ENCODE results near the gene AIF1. TPM values are rescaled to one million over a fixed set of nuclear protein-coding genes. Genes with fewer than 3 reads are reported as not detected.

AIF1 gene
- polyA plus RNA-seq, 1 experiment = not detected

- Histone ChIP-seq H3K4me3 (ENCODE audit: low read depth, low read length) (no peak overlapping the region), H3K36me3 (ENCODE audit: control insufficient read depth, insufficient read depth, low read length) (peaks cover 57% of the 10 kb centered on the region), H3K27me3 (ENCODE audit: control insufficient read depth, insufficient read depth, low read length) (no peaks in the 10 kb centered on the region)
- no peak for DNase-seq (ENCODE audit: low read depth)
- no peak for TF ChIP-seq CTCF (IDR thresholded peaks at IDR 0.05; ENCODE audit: insufficient read depth, low read depth, low read length)
- POLR2A ChIA-PET = interaction anchor here (1.0 kb wide), 2 partner anchors 15 to 24 kb away, joined by 3 read pairs; partner anchors contain the start of gene C6orf47
- CTCF ChIA-PET = interaction anchor here (0.8 to 1.0 kb wide), 2 partner anchors 10 to 11 kb away, joined by 3 to 4 read pairs; no protein-coding TSS in a partner anchor
Observed at GRCh38 chr6:31636698-31637596, 21.9 kb downstream of the AIF1 start.

GRCh38 chr6:31639043-31639442, 24.0 kb downstream of the AIF1 start:
- ChIA-PET CTCF (interaction anchor here (0.9 to 3.6 kb wide), 2 partner anchors 13 to 92 kb away, joined by 3 to 15 read pairs; partner anchors contain the start of genes BAG6 and NFKBIL1), POLR2A (no interaction called here)
- TF ChIP-seq CTCF (IDR thresholded peaks at IDR 0.05; ENCODE audit: insufficient read depth, low read depth, low read length) = no peak
- Histone ChIP-seq H3K4me3 (ENCODE audit: low read depth, low read length) (no peak overlapping the region), H3K36me3 (ENCODE audit: control insufficient read depth, insufficient read depth, low read length) (peaks cover 51% of the 10 kb centered on the region), H3K27me3 (ENCODE audit: control insufficient read depth, insufficient read depth, low read length) (no peaks in the 10 kb centered on the region)
- DNase-seq (ENCODE audit: low read depth) = no peak

GRCh38 chr6:31639449-31639861, 24.4 kb downstream of the AIF1 start:
- Histone ChIP-seq H3K36me3 (ENCODE audit: control insufficient read depth, insufficient read depth, low read length) (peaks cover 52% of the 10 kb centered on the region), H3K27me3 (ENCODE audit: control insufficient read depth, insufficient read depth, low read length) (no peaks in the 10 kb centered on the region), H3K4me3 (ENCODE audit: low read depth, low read length) (no peak overlapping the region)
- TF ChIP-seq CTCF (IDR thresholded peaks at IDR 0.05; ENCODE audit: insufficient read depth, low read depth, low read length) = no peak
- CTCF ChIA-PET = interaction anchor here (0.9 to 3.6 kb wide), 3 partner anchors 10 to 92 kb away, joined by 3 to 15 read pairs (median 3); partner anchors contain the start of genes BAG6 and NFKBIL1
- DNase-seq (ENCODE audit: low read depth) = no peak
- POLR2A ChIA-PET = no interaction called here

GRCh38 chr6:31640612-31641011, 25.6 kb downstream of the AIF1 start:
- peaks cover 52% of the 10 kb centered on the region for H3K36me3 ChIP-seq (ENCODE audit: control insufficient read depth, insufficient read depth, low read length)
- no peak for TF ChIP-seq CTCF (IDR thresholded peaks at IDR 0.05; ENCODE audit: insufficient read depth, low read depth, low read length)
- DNase-seq (ENCODE audit: low read depth) = no peak
- ChIA-PET POLR2A (interaction anchor here (0.5 kb wide), 1 partner anchor 62 kb away, joined by 4 read pairs; no protein-coding TSS in a partner anchor), CTCF (interaction anchor here (3.6 kb wide), 1 partner anchor 11 kb away, joined by 15 read pairs; the partner anchor contains the start of gene BAG6)
- no peaks in the 10 kb centered on the region for H3K27me3 ChIP-seq (ENCODE audit: control insufficient read depth, insufficient read depth, low read length)
- no peak overlapping the region for H3K4me3 ChIP-seq (ENCODE audit: low read depth, low read length)

- peaks cover 52% of the 10 kb centered on the region for H3K36me3 ChIP-seq (ENCODE audit: control insufficient read depth, insufficient read depth, low read length)
- TF ChIP-seq CTCF (IDR thresholded peaks at IDR 0.05; ENCODE audit: insufficient read depth, low read depth, low read length) = no peak
- H3K4me3 ChIP-seq (ENCODE audit: low read depth, low read length) = no peak overlapping the region
- H3K27me3 ChIP-seq (ENCODE audit: control insufficient read depth, insufficient read depth, low read length) = no peaks in the 10 kb centered on the region
- ChIA-PET CTCF (interaction anchor here (3.6 kb wide), 1 partner anchor 11 kb away, joined by 15 read pairs; the partner anchor contains the start of gene BAG6), POLR2A (no interaction called here)
- DNase-seq (ENCODE audit: low read depth) = no peak
Observed at GRCh38 chr6:31641370-31641769, 26.3 kb downstream of the AIF1 start.
